ENCODE data around the gene SYCP3. TPM values are rescaled to one million over a fixed set of nuclear protein-coding genes. Genes with fewer than 3 reads are reported as not detected.
"Not testable (repeated sequence)": the region's sequence is repeated elsewhere in the genome, so short reads cannot be mapped to it uniquely, and the experiment has no call there.

The SYCP3 gene
- total RNA-seq, 1 donor from 2014 or later, result 0.44 TPM

DNA sequence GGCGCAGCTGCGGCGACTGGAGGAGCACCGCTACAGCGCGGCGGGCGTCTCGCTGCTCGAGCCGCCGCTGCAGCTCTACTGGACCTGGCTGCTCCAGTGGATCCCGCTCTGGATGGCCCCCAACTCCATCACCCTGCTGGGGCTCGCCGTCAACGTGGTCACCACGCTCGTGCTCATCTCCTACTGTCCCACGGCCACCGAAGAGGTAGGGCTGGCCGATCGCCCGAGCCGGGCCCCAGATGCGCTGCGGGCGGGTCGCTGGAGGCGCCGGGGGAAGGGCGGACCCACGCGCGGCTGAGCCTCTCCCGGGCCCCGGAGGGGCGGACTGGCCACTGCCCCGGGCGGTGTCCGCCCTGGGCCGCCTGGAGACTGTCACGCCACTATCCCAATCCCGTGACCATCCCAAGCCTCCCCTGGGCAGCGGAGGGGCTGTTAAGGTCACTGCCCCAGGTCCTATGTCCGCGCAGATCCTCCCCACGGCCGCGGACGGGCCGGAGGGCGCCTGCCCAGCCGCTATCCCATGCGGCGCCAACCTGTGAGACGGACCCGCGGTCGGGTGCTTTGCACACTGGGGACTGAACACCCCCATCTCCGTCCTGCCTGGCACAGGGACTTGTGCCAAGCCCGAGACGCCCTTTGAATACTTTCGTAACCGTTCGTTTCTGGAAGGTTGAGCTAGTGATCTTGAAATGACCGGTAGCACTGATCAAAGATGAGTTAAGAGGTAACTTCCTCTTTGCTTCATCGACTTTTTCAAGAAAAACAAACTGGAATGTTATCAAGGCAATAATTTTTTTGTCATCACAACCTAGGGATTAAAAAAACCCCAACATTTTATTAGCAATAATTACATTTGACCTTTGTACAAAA lies 41.1 kb downstream of the SYCP3 start:
- H3K27ac Mint-ChIP-seq, result peak overlapping the region; percentile 67
- peaks cover 23% of the 10 kb centered on the region for H3K4me1 Mint-ChIP-seq (ENCODE audit: low read depth)
- intact Hi-C loops (cut with micrococcal nuclease), result loop anchor here (2.0 to 10.0 kb wide), 6 partner anchors 134 to 1563 kb away; partner anchors contain the start of genes DEPDC4, GNPTAB, PMCH and SCYL2
- peaks cover 33% of the 10 kb centered on the region for H3K27me3 Mint-ChIP-seq (ENCODE audit: insufficient read depth)
- no peaks in the 10 kb centered on the region for H3K36me3 Mint-ChIP-seq (ENCODE audit: low read depth)
- peak; percentile 3 for DNase-seq (ENCODE audit: low spot score)
- no peaks in the 10 kb centered on the region for H3K9me3 Mint-ChIP-seq
- H3K4me3 Mint-ChIP-seq, result peak overlapping the region; percentile 88

DNA sequence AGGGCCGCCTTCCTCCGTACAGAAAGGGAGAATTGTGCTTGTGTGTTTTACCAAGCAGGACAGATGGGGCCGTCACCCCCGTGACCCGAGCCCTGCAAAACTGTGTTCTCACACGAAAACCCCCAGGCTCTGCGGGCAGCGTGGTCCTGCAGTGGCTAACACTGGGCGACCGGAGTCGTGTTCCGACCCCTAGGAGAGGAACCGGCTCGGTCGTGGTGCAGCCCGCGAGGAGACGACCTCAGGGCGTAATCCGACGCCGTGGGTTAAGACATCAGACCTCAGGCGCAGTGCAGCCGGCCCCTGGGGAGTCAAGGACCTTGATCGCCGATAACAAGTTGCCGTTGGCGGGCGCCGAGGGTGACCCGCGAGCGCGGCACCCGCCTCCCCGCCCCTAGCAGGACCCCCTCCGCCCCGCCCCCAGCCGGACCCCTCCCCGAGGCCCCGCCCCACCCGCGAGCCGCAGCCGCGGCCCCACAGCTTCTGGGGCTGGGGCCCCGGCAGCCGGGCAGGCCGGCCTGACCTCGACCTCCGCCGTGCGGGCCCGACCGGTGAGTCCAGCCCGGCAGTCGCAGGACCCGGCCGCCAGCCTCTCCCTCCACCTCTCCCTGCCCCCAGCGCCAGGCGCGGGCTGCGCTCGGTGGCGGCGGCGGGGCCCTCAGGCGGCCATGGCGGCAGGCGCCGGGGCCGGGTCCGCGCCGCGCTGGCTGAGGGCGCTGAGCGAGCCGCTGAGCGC lies 41.9 kb downstream of the SYCP3 start, which contains the start of gene CHPT1:
Gene CHPT1, plus strand, starts transcription at position 444 of the 733 bp plus-strand sequence. Its CDS starts 222 bp downstream, at position 666.
- intact Hi-C loops (cut with micrococcal nuclease), result loop anchor here (2.0 to 10.0 kb wide), 6 partner anchors 135 to 1563 kb away; partner anchors contain the start of genes DEPDC4, GNPTAB, PMCH and SCYL2
- peaks cover 33% of the 10 kb centered on the region for H3K27me3 Mint-ChIP-seq (ENCODE audit: insufficient read depth)
- no peaks in the 10 kb centered on the region for H3K9me3 Mint-ChIP-seq
- no peaks in the 10 kb centered on the region for H3K36me3 Mint-ChIP-seq (ENCODE audit: low read depth)
- peak within 1 kb of the TSS; percentile 67 for H3K27ac Mint-ChIP-seq
- H3K4me3 Mint-ChIP-seq, result peak within 1 kb of the TSS; percentile 88
- peak; percentile 34 for DNase-seq (ENCODE audit: low spot score)
- H3K4me1 Mint-ChIP-seq (ENCODE audit: low read depth), result peaks cover 23% of the 10 kb centered on the region

DNA sequence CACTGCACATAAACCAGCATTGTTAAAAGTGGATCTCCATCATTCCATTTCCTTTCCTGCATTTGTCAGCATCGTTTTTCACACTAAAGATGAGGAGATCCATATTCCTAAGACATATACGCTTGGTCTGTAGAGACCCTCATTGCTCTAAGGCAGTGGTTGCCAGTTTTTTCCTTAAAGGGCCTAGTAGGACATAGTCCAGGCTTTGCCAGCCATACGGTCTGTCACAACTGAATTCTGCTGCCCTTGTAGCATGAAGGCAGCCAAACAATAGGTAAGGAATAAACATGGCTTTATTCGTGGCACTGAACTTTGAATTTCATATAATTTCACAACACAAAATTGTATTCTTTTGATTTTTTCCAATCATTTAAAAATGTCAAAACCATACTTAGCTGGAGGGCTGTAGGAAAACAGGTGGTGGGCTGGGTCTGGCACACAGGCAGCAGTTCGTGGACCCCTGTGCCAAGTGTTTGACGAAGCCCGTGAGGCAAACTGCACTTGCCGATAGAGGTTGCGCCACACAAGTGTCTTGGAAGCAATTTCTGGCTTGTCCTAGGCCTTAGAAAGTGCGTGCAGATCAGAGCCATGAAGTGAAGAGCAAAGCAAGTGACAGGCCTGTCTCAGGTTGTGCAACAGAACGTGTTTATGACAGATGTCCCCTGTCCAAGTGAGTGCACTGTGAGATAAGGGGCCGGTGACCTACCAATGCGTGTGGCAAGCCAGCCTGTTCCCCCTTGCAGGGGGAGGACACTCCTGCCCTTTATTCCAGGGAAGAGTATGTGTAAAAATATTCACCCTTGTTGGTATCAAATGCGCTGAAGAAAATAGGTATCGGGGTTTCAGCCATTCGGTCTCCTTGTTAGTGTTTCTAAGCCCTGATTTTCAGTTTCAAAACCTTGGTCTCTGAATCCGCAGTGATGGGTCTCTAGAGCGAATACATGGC lies 42.7 kb downstream of the SYCP3 start:
- Mint-ChIP-seq H3K36me3 (ENCODE audit: low read depth) (no peaks in the 10 kb centered on the region), H3K27me3 (ENCODE audit: insufficient read depth) (peaks cover 33% of the 10 kb centered on the region), H3K9me3 (no peaks in the 10 kb centered on the region), H3K4me3 (peak overlapping the region; percentile 87), H3K4me1 (ENCODE audit: low read depth) (peaks cover 23% of the 10 kb centered on the region), H3K27ac (peak overlapping the region; percentile 63)
- no peak for DNase-seq (ENCODE audit: low spot score)
- intact Hi-C loops (cut with micrococcal nuclease), result loop anchor here (2.0 to 10.0 kb wide), 6 partner anchors 136 to 1562 kb away; partner anchors contain the start of genes DEPDC4, GNPTAB, PMCH and SCYL2

DNA sequence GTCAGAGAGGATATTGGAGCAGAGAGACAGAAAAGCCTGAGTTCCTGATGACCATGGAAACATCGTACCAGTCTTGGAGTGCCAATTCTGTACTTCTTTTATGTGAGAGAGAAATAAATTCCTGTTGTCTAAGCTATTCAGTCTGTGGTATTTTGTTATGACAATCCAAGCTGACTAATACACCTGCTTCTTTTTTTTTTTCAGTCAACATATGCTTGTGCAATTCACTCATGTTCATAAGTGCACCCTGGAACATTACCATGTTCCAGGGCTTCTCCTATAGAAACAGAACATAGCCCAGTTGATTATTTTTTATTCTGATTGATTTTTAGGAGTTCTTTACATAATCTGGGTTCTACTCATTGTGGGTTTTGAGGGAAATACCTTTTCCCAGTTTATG lies 43.6 kb downstream of the SYCP3 start:
- Mint-ChIP-seq H3K36me3 (ENCODE audit: low read depth) (no peaks in the 10 kb centered on the region), H3K9me3 (no peaks in the 10 kb centered on the region), H3K4me3 (peak overlapping the region; percentile 87), H3K27me3 (ENCODE audit: insufficient read depth) (peaks cover 28% of the 10 kb centered on the region), H3K4me1 (ENCODE audit: low read depth) (peaks cover 23% of the 10 kb centered on the region), H3K27ac (no peak overlapping the region)
- no peak for DNase-seq (ENCODE audit: low spot score)
- intact Hi-C loops (cut with micrococcal nuclease), result loop anchor here (2.0 to 10.0 kb wide), 6 partner anchors 137 to 1561 kb away; partner anchors contain the start of genes DEPDC4, GNPTAB, PMCH and SCYL2

DNA sequence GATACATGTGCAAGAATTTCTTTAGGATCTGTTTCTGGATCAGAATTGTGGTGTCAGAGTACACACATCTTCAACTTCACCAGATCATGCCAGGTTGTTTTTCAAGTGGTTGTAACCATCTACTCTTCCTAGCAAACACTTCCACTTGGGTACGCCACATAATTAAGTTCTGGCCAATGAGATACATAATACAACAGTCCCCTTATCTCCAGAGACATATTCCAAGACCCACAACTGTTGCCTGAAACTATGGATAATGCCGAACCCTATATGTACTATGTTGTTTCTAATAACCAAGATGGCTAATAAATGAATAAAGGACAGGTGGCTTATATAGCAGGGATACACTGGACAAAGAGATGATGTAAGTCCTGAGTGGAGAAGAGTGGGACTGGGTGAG lies 44.3 kb downstream of the SYCP3 start:
- Mint-ChIP-seq H3K4me3 (no peak overlapping the region), H3K27me3 (ENCODE audit: insufficient read depth) (peaks cover 22% of the 10 kb centered on the region), H3K36me3 (ENCODE audit: low read depth) (no peaks in the 10 kb centered on the region), H3K9me3 (no peaks in the 10 kb centered on the region), H3K27ac (no peak overlapping the region), H3K4me1 (ENCODE audit: low read depth) (peaks cover 22% of the 10 kb centered on the region)
- intact Hi-C loops (cut with micrococcal nuclease), result loop anchor here (5.0 to 10.0 kb wide), 5 partner anchors 137 to 1560 kb away; partner anchors contain the start of genes DEPDC4, GNPTAB, PMCH and SCYL2
- no peak for DNase-seq (ENCODE audit: low spot score)

DNA sequence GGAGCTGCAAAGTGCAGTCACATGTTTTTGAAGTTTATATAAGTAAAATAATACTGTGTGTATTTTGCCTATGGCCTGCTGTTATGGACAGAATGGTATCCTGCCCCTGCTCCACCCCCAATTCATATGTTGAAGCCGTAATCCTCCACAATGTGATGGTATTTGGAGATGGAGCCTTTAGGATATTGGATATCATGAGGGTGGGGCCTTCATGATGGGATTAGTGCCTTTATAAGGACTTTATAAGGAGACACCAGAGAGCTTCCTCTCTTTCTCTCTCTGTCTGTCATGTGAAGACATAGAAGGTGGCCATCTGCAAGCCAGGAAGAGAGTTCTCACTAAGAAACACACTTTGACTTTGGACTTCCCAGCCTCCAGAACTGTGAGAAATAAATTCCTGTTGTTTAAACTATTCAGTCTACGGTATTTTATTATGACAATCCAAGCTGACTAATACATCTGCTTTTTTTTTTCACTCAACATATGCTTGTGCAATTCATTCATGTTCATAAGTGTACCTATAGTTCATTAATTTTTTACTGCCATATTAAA lies 44.9 kb downstream of the SYCP3 start:
- no peak overlapping the region for H3K4me3 Mint-ChIP-seq
- H3K9me3 Mint-ChIP-seq, result no peaks in the 10 kb centered on the region
- H3K27me3 Mint-ChIP-seq (ENCODE audit: insufficient read depth), result peaks cover 17% of the 10 kb centered on the region
- peaks cover 18% of the 10 kb centered on the region for H3K4me1 Mint-ChIP-seq (ENCODE audit: low read depth)
- no peaks in the 10 kb centered on the region for H3K36me3 Mint-ChIP-seq (ENCODE audit: low read depth)
- no peak for DNase-seq (ENCODE audit: low spot score)
- intact Hi-C loops (cut with micrococcal nuclease), result loop anchor here (10.0 kb wide), 3 partner anchors 500 to 1560 kb away; partner anchors contain the start of genes DEPDC4, PMCH and SCYL2
- H3K27ac Mint-ChIP-seq, result no peak overlapping the region

DNA sequence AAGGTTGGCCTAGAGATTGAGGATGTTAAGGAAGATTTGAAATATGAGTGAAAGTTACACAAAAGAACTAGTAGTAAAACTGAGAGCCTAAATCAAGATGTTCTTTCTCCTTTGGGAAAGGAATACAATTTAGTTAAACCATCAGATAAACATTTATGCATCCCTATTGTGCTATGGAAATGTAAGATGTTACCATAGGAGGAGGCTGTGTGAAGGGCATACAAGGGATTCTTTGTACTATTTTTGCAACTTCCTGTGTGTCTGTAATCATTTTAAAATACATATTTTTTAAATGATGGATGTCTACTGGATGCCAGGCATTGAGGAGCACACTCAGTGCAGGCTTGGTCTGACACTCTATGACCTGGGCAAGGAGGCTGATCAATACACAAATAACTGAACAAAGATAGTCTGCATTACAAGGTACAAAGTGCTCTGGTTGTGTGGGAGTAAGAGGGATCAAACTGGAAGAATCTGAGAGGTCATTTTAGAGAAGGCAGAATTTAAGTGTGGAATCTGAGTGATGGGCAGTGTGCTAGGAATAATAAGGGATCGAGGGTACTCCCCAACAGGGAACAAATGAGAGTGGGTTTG lies 47.7 kb downstream of the SYCP3 start:
- H3K36me3 Mint-ChIP-seq (ENCODE audit: low read depth), result no peaks in the 10 kb centered on the region
- H3K4me1 Mint-ChIP-seq (ENCODE audit: low read depth), result peaks cover 3% of the 10 kb centered on the region
- intact Hi-C loops (cut with micrococcal nuclease), result loop anchor here (10.0 kb wide), 3 partner anchors 503 to 1557 kb away; partner anchors contain the start of genes DEPDC4, PMCH and SCYL2
- H3K27me3 Mint-ChIP-seq (ENCODE audit: insufficient read depth), result peaks cover 11% of the 10 kb centered on the region
- no peak for DNase-seq (ENCODE audit: low spot score)
- H3K4me3 Mint-ChIP-seq, result no peak overlapping the region
- no peaks in the 10 kb centered on the region for H3K9me3 Mint-ChIP-seq
- no peak overlapping the region for H3K27ac Mint-ChIP-seq

DNA sequence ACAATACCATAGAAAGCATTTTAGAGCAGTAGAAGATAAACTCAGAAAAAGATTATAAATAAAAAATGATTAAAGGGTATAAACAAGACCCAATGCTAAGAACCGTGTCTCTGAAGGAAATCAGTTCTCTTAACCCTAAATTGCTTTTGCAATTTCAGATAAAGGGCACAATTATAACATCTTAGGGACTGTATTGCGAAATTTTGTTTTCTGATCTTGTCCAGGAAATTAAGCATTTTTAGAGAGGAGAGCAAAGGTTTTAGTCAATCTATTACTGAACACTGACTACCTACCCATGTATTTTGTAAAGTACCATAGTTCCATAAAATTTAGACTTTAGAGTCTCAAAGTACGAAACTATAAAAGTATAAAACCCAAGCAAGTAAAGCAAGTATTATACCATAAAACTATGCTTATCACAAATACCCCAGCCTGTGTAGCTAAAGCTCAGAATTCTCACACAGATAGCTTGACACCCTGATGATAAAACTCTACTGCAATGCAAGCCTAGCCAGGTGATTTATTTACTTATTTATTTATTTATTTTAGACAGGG lies 48.6 kb downstream of the SYCP3 start:
- no peak for DNase-seq (ENCODE audit: low spot score)
- Mint-ChIP-seq H3K27ac (no peak overlapping the region), H3K27me3 (ENCODE audit: insufficient read depth) (peaks cover 11% of the 10 kb centered on the region), H3K4me3 (no peak overlapping the region), H3K4me1 (ENCODE audit: low read depth) (no peaks in the 10 kb centered on the region), H3K36me3 (ENCODE audit: low read depth) (no peaks in the 10 kb centered on the region), H3K9me3 (no peaks in the 10 kb centered on the region)
- intact Hi-C loops (cut with micrococcal nuclease), result loop anchor here (10.0 kb wide), 3 partner anchors 504 to 1556 kb away; partner anchors contain the start of genes DEPDC4, PMCH and SCYL2

DNA sequence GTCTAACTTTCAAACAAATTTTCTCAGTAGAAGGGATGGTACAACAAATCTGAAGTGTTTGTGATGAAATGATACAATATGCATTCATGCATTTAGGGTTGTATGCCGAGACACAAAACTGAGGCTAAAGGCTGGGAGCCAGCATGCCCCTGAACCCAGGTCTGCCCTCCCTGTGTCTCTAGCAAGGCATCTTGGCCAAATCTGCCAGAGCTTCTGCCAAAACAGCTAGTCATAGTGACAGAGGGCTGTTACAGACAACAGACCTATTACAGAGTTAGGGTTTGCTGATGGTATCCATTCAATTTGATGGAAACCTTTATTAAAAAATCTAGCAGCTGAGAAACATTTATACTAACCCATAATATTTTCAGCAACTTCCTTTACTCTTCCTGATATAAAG lies 53.1 kb downstream of the SYCP3 start:
- H3K27me3 Mint-ChIP-seq (ENCODE audit: insufficient read depth), result peaks cover 16% of the 10 kb centered on the region
- intact Hi-C loops (cut with micrococcal nuclease), result no loop called here
- no peaks in the 10 kb centered on the region for H3K36me3 Mint-ChIP-seq (ENCODE audit: low read depth)
- H3K4me3 Mint-ChIP-seq, result no peak overlapping the region
- no peaks in the 10 kb centered on the region for H3K4me1 Mint-ChIP-seq (ENCODE audit: low read depth)
- no peak overlapping the region for H3K27ac Mint-ChIP-seq
- no peak for DNase-seq (ENCODE audit: low spot score)
- H3K9me3 Mint-ChIP-seq, result no peaks in the 10 kb centered on the region

DNA sequence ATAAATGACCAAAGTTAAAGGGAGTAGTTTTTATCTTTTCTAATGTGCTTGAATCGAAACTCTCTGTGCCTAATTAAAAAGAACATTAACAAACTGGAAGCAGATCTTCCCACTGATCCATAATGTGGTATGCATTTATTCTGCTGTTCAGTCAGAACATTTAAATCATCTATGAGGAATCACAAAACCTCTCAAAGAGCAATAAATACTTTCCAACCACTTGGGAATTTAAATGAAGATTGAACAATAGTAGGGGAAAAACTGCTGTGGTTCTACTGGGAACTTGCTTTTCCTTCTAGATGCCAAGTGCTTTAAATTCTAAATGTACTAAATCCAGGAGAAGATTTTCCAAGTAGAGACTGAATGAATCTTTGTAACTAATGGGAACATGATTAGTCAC lies 54.2 kb downstream of the SYCP3 start:
- H3K9me3 Mint-ChIP-seq, result no peaks in the 10 kb centered on the region
- H3K36me3 Mint-ChIP-seq (ENCODE audit: low read depth), result no peaks in the 10 kb centered on the region
- intact Hi-C loops (cut with micrococcal nuclease), result no loop called here
- no peak overlapping the region for H3K4me3 Mint-ChIP-seq
- DNase-seq (ENCODE audit: low spot score), result no peak
- H3K27ac Mint-ChIP-seq, result no peak overlapping the region
- no peaks in the 10 kb centered on the region for H3K4me1 Mint-ChIP-seq (ENCODE audit: low read depth)
- H3K27me3 Mint-ChIP-seq (ENCODE audit: insufficient read depth), result peaks cover 20% of the 10 kb centered on the region

DNA sequence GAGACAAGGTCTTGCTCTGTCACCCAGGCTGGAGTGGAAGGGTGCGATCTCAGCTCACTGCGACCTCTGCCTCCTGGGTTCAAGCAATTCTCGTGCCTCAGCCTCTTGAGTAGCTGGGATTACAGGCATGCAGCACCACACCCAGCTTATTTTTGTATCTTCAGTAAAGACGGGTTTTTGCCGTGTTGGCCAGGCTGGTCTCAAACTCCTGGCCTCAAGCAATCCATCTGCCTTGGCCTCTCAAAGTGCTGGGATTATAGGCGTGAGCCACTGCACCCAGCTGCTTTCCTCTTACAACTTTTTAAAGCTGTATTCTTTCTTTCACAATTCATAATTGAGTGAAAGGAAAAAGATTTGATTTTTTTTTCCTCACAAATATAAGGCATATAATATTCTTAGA lies 57.6 kb downstream of the SYCP3 start:
- H3K4me1 Mint-ChIP-seq (ENCODE audit: low read depth); DNase-seq (ENCODE audit: low spot score); H3K4me3 Mint-ChIP-seq; H3K27ac Mint-ChIP-seq; intact Hi-C loops (cut with micrococcal nuclease); H3K36me3 Mint-ChIP-seq (ENCODE audit: low read depth); H3K9me3 Mint-ChIP-seq: not testable (repeated sequence)
- H3K27me3 Mint-ChIP-seq (ENCODE audit: insufficient read depth), result peaks cover 22% of the 10 kb centered on the region

Data from activated T-helper 1 cell treated with anti-CD3 and anti-CD28 coated beads, Interleukin-12 subunit alpha, Interleukin-12 subunit beta, Interleukin-2, Interleukin-4 antibody, amounts not matched to agents 30 ng/mL and 10 ng/mL and 1 ng/mL, durations not matched to agents 14 hours and 24 hours and 36 hours (primary cell).